HG03439 (cell line): ENCODE results near the gene PLEKHH2.

Experiments
- ATAC-seq: cut with Tn5 transposase; IDR thresholded peaks from one replicate; pipeline ENCODE4 v1.9.1; 2021; ENCODE audit warnings: mild to moderate bottlenecking, moderate library complexity; ENCODE audit not compliant: unreplicated experiment

PLEKHH2 gene

GRCh38 chr2:43758739-43759138 lies 121.7 kb downstream of the PLEKHH2 start:
- ATAC-seq: no peak

- ATAC-seq: no peak
Measured at GRCh38 chr2:43759195-43759594, 122.1 kb downstream of the PLEKHH2 start.

GRCh38 chr2:43762286-43762685 lies 125.2 kb downstream of the PLEKHH2 start:
- no peak for ATAC-seq

GRCh38 chr2:43763091-43763490 lies 126.0 kb downstream of the PLEKHH2 start:
- ATAC-seq: no peak

GRCh38 chr2:43764086-43764705 lies 127.1 kb downstream of the PLEKHH2 start:
- no peak for ATAC-seq

GRCh38 chr2:43766006-43766405 lies 128.9 kb downstream of the PLEKHH2 start:
- ATAC-seq: no peak

- ATAC-seq: peak; percentile 99
Measured at GRCh38 chr2:43773876-43774613, 137.0 kb downstream of the PLEKHH2 start, which contains the start of gene DYNC2LI1. DYNC2LI1 (plus strand) TSS chr2:43774039; CDS start chr2:43774139, 100 bp downstream.

GRCh38 chr2:43774617-43775016 lies 137.6 kb downstream of the PLEKHH2 start:
- ATAC-seq: no peak

- ATAC-seq: no peak
Measured at GRCh38 chr2:43776324-43776723, 139.3 kb downstream of the PLEKHH2 start.

- ATAC-seq: no peak
Measured at GRCh38 chr2:43777306-43777926, 140.4 kb downstream of the PLEKHH2 start.

GRCh38 chr2:43778233-43778632 lies 141.2 kb downstream of the PLEKHH2 start:
- no peak for ATAC-seq

GRCh38 chr2:43787895-43788294 lies 150.8 kb downstream of the PLEKHH2 start:
- no peak for ATAC-seq

- no peak for ATAC-seq
Measured at GRCh38 chr2:43788646-43789045, 151.6 kb downstream of the PLEKHH2 start.

- ATAC-seq: no peak
Measured at GRCh38 chr2:43790147-43790546, 153.1 kb downstream of the PLEKHH2 start.

GRCh38 chr2:43791035-43791765 lies 154.1 kb downstream of the PLEKHH2 start:
- no peak for ATAC-seq

GRCh38 chr2:43792653-43793052 lies 155.6 kb downstream of the PLEKHH2 start:
- ATAC-seq: no peak

- no peak for ATAC-seq
Measured at GRCh38 chr2:43794956-43795355, 157.9 kb downstream of the PLEKHH2 start.

GRCh38 chr2:43796206-43796605 lies 159.1 kb downstream of the PLEKHH2 start:
- no peak for ATAC-seq

- ATAC-seq: no peak
Measured at GRCh38 chr2:43798300-43798699, 161.2 kb downstream of the PLEKHH2 start.

- no peak for ATAC-seq
Measured at GRCh38 chr2:43800894-43801293, 163.8 kb downstream of the PLEKHH2 start.

- ATAC-seq: no peak
Measured at GRCh38 chr2:43802135-43802534, 165.1 kb downstream of the PLEKHH2 start.
